Fibroblast of lung (primary cell): ENCODE data around the gene HOXB5. TPM values are rescaled to one million over a fixed set of nuclear protein-coding genes. Genes with fewer than 3 reads are reported as not detected.
A peak's percentile ranks its signal among the peaks of the same experiment; 100 is the strongest.

Experiments
- DNase-seq, 2 donors: peaks; one replicate each; pipeline versions ENCODE4 v3.0.0 to v3.0.0-alpha.2; 2010; ENCODE audit warnings: low read depth in 2 of 2
- H2AFZ ChIP-seq: 2 replicates; pipeline ENCODE4 v1.5.1; 2012; ENCODE audit warnings: low read length, control low read depth, inconsistent platforms
- H3K27ac ChIP-seq: 2 replicates; pipeline ENCODE4 v1.5.1; 2011; ENCODE audit warnings: low read length, control low read depth; ENCODE audit not compliant: insufficient read depth
- H3K27me3 ChIP-seq: 2 replicates; pipeline ENCODE4 v1.5.1; 2011; ENCODE audit warnings: mild to moderate bottlenecking, low read length; ENCODE audit not compliant: control insufficient read depth, insufficient read depth
- H3K36me3 ChIP-seq: 2 replicates; pipeline ENCODE4 v1.5.1; 2011; ENCODE audit warnings: low read length; ENCODE audit not compliant: control insufficient read depth, insufficient read depth
- H3K4me1 ChIP-seq: 2 replicates; pipeline ENCODE4 v1.5.1; 2011; ENCODE audit warnings: low read length; ENCODE audit not compliant: control insufficient read depth, insufficient read depth; ENCODE audit errors: extremely low read depth
- H3K4me2 ChIP-seq: 2 replicates; pipeline ENCODE4 v1.5.1; 2011; ENCODE audit warnings: low read length, control low read depth; ENCODE audit not compliant: insufficient read depth; ENCODE audit errors: extremely low read depth
- H3K4me3 ChIP-seq, 4 experiments: fragments of 200-600 bp in 1 of 4; sonication (generic) in 1 of 4; replicated peaks in 1 of 4; 2 replicates each; pipeline ENCODE4 v1.5.1; 2011 to 2016; ENCODE audit warnings: low read length in 4 of 4, low read depth in 3 of 4, mild to moderate bottlenecking in 3 of 4, control low read depth in 2 of 4, inconsistent platforms in 1 of 4, mixed read lengths in 1 of 4; ENCODE audit not compliant: insufficient read depth in 1 of 4; ENCODE audit errors: control extremely low read depth in 1 of 4
- H3K79me2 ChIP-seq: 2 replicates; pipeline ENCODE4 v1.5.1; 2012; ENCODE audit warnings: mild to moderate bottlenecking, low read length, inconsistent platforms; ENCODE audit not compliant: control insufficient read depth, insufficient read depth
- H3K9ac ChIP-seq: 2 replicates; pipeline ENCODE4 v1.5.1; 2011; ENCODE audit warnings: mild to moderate bottlenecking, low read length, control low read depth; ENCODE audit not compliant: insufficient read depth
- H3K9me3 ChIP-seq: 2 replicates; pipeline ENCODE4 v1.5.1; 2012; ENCODE audit warnings: low read depth, low read length; ENCODE audit not compliant: control insufficient read depth, insufficient read depth
- H4K20me1 ChIP-seq: 2 replicates; pipeline ENCODE4 v1.5.1; 2011; ENCODE audit warnings: low read length; ENCODE audit not compliant: control insufficient read depth, insufficient read depth; ENCODE audit errors: extremely low read depth
- CTCF ChIP-seq, 2 donors: IDR thresholded peaks in 1 of 2; conservative IDR thresholded peaks in 1 of 2; 1 replicate in 1 of 2; 2 replicates in 1 of 2; pipeline ENCODE4 v1.5.1; 2011 to 2012; ENCODE audit warnings: low read length in 2 of 2, control low read depth in 1 of 2, inconsistent platforms in 1 of 2, low read depth in 1 of 2, mild to moderate bottlenecking in 1 of 2
- EZH2 ChIP-seq: IDR thresholded peaks from 2 replicates; pipeline ENCODE4 v1.5.1; 2012; ENCODE audit warnings: low read length, control low read depth, mild to moderate bottlenecking; ENCODE audit errors: missing control alignments
- polyA plus RNA-seq, 2 donors: library from polyadenylated mRNA; depleted of rRNA in 1 of 2; stranded (reverse) in 1 of 2; unstranded in 1 of 2; fragments of >200 nt; gene quantifications; 2 replicates each; pipeline ENCODE4 v1.2.1, GENCODE V29; 2011 to 2012; ENCODE audit warnings: missing spikeins in 1 of 2
- total RNA-seq: library from RNA; depleted of rRNA; stranded (reverse); fragments of >200 nt; gene quantifications from 2 replicates; pipeline ENCODE4 v1.2.1, GENCODE V29; 2014

The HOXB5 gene
- total and polyA plus RNA-seq, 2 donors (not counting 1 experiment from before 2014, with no cell fraction given), result 2.1 to 9.4 TPM

DNA sequence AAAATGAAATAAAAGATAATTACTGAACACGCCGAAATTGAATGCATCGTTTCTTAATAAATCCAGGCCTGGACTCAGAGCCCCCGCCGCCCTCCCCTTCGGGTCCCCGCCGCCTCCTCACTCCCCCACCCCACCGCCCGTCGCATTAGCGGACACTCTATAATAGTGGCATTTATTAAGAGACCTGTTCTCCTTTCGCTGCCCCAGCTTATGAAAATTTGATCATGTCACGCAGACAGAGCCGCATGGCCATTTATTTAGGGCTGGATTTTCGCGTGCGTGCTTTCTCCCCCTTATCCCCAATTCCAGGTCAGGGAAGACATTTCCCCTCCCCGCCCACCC lies 42.4 kb downstream of the HOXB5 start:
- Histone ChIP-seq H3K9ac (peak overlapping the region; percentile 60), H3K27me3 (no peaks in the 10 kb centered on the region), H4K20me1 (no peaks in the 10 kb centered on the region), H3K79me2 (peaks cover 95% of the 10 kb centered on the region), H3K4me2 (peak overlapping the region; percentile 92), H3K4me3 (peak overlapping the region in 3 of 4 experiments; percentile 37 to 80 (median 39)), H2AFZ (no peak overlapping the region), H3K36me3 (peaks cover 21% of the 10 kb centered on the region), H3K27ac (peak overlapping the region; percentile 84), H3K9me3 (no peaks in the 10 kb centered on the region), H3K4me1 (peaks cover 39% of the 10 kb centered on the region)
- peak; percentile 39 to 60 for DNase-seq
- no peak for TF ChIP-seq EZH2
- TF ChIP-seq CTCF (conservative IDR thresholded peaks at IDR 0.05 in 1 of 2, IDR thresholded peaks at IDR 0.05 in 1 of 2; ENCODE audit: low read depth in 1 of 2, low read length in 2 of 2), result no peak

DNA sequence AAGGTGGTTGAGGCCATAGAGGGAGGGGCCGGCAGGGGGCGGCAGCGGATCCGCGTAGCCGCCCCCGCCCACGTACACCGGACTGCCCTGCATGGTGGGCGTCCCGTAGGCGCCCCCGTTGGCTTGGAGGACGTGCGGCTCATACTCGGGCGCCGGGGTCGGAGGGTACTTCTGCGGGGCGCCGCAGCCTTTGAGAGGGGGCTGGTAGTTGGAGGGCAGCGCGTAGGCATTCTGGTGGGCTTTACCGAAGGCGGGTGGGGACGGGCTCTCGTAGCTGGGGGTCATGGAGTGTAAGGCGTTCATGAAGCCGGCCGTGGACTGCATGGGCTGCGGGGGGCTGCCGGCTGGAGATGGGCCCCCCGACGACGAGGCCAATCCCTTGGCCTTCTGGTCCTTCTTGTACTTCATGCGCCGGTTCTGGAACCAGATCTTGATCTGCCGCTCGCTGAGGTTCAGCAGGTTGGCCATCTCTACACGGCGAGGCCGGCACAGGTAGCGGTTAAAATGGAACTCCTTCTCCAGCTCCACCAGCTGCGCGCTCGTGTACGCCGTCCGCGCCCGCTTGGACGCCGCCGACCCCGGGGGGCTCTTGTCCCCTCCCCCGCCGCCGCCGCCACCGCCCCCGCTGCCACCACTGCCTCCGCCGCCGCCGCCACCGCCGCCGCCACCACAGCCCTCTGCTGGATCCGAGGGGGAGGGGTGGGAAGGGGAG lies 42.9 kb downstream of the HOXB5 start:
- Histone ChIP-seq H3K9ac (peak overlapping the region; percentile 11), H3K27ac (peak overlapping the region; percentile 97), H3K9me3 (no peaks in the 10 kb centered on the region), H2AFZ (no peak overlapping the region), H3K4me1 (peaks cover 38% of the 10 kb centered on the region), H4K20me1 (no peaks in the 10 kb centered on the region), H3K27me3 (no peaks in the 10 kb centered on the region), H3K4me3 (peak overlapping the region; percentile 33 to 80 (median 41)), H3K4me2 (peak overlapping the region; percentile 76), H3K36me3 (peaks cover 21% of the 10 kb centered on the region), H3K79me2 (peaks cover 94% of the 10 kb centered on the region)
- TF ChIP-seq CTCF (conservative IDR thresholded peaks at IDR 0.05 in 1 of 2, IDR thresholded peaks at IDR 0.05 in 1 of 2; ENCODE audit: low read depth in 1 of 2, low read length in 2 of 2) (peak; percentile 27 to 36), EZH2 (no peak)
- peak; percentile 40 to 41 for DNase-seq

DNA sequence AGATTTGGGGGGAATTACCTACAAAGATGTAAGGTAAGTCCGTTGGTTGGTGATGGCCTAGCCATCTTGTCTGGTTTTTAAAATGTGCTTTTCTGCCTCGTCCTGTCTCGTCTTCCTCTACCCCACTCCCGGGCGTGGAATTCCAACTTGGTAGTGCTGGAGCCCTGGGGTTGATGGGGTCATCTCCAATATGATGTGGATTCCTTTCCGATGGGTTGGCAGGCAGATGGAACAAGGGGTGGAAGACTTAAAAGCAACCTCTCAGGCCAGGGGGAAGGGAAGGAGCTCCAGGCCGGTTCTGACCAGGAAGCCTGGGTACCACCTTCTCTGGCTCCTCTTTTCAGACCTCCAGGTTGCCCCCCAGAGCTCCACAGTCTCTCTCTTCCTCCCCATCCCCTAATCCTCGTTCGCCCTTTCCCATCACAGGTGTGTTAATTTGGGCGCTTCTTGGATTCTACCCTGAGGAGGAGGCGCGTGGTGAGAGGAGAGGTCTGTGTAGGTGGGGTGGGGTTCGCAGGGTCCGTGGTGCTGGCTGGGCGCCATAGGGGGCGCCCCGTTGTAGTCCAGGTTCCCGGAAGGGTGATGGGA lies 43.6 kb downstream of the HOXB5 start:
- Histone ChIP-seq H3K79me2 (peaks cover 95% of the 10 kb centered on the region), H3K4me1 (peaks cover 45% of the 10 kb centered on the region), H3K4me3 (peak overlapping the region; percentile 33 to 50 (median 42))

More for the DNA sequence above, 43.6 kb downstream of the HOXB5 start:
- H3K9ac ChIP-seq, result peak overlapping the region; percentile 11
- H4K20me1 ChIP-seq, result no peaks in the 10 kb centered on the region
- H2AFZ ChIP-seq, result no peak overlapping the region
- peak overlapping the region; percentile 95 for H3K4me2 ChIP-seq
- DNase-seq, result peak; percentile 76 to 78
- H3K27me3 ChIP-seq, result no peaks in the 10 kb centered on the region
- no peaks in the 10 kb centered on the region for H3K9me3 ChIP-seq
- peak overlapping the region; percentile 97 for H3K27ac ChIP-seq
- H3K36me3 ChIP-seq, result peaks cover 21% of the 10 kb centered on the region
- TF ChIP-seq CTCF (conservative IDR thresholded peaks at IDR 0.05 in 1 of 2, IDR thresholded peaks at IDR 0.05 in 1 of 2; ENCODE audit: low read depth in 1 of 2, low read length in 2 of 2), result no peak
- TF ChIP-seq EZH2, result no peak
